HepG2 (cell line): ENCODE data around the gene GAS6. TPM values are rescaled to one million over a fixed set of nuclear protein-coding genes. Genes with fewer than 3 reads are reported as not detected.

Experiments used
- ATAC-seq: fragments of 200-7000 bp; cut with Tn5 transposase; 3 replicates; pipeline ENCODE4 v1.9.1; 2020; ENCODE audit warnings: mild to moderate bottlenecking, moderate library complexity
- BruUV-seq: library from RNA; stranded (reverse); fragments of 400-500 nt; replicated peaks from 2 replicates; lab custom pipeline; 2021; lab: Mats Ljungman, UMichigan
- CTCF ChIA-PET: fragments of 300-600 bp; formaldehyde crosslinking; extraction: SDS; loops from one replicate; lab custom pipeline; 2021; ENCODE audit warnings: low total read pairs, inconsistent platforms, low intra/inter-chr PET ratio; lab: Yijun Ruan, JAX
- POLR2A ChIA-PET: fragments of 350-600 bp; sonication (Branson Sonifier 250); formaldehyde crosslinking; loops from one replicate; lab custom pipeline; 2020; ENCODE audit warnings: antibody characterized with exemption, inconsistent platforms; lab: Yijun Ruan, JAX
- DNase-seq: peaks from one replicate; pipeline ENCODE4 v3.0.0-alpha.2; 2015; ENCODE audit warnings: low spot score
- FAIRE-seq: peaks from 3 replicates; lab custom pipeline; 2011; peaks lifted over from hg19 to GRCh38; lab: Jason Lieb, UNC
- H2AFZ ChIP-seq: one replicate; pipeline ENCODE4 v1.6.1; 2011; ENCODE audit warnings: low read length, inconsistent platforms
- H3K27ac ChIP-seq: fragments of 300-600 bp; 3 replicates; pipeline ENCODE4 v1.8.0; 2011; ENCODE audit warnings: mixed run types, mild to moderate bottlenecking, mixed read lengths, low read length, inconsistent platforms; ENCODE audit not compliant: insufficient read depth; ENCODE audit errors: extremely low read length
- H3K27me3 ChIP-seq, 2 experiments: fragments of 200-600 bp in 1 of 2; 2 replicates in 1 of 2; 3 replicates in 1 of 2; pipeline versions ENCODE4 v1.6.0 to v1.8.0; 2011; ENCODE audit warnings: low read length in 2 of 2, mild to moderate bottlenecking in 2 of 2, moderate library complexity in 2 of 2, inconsistent platforms in 1 of 2; ENCODE audit not compliant: insufficient read depth in 2 of 2, control insufficient read depth in 1 of 2
- H3K36me3 ChIP-seq, 2 experiments: fragments of 200-600 bp in 1 of 2; replicated peaks in 1 of 2; 2 replicates in 1 of 2; 3 replicates in 1 of 2; pipeline versions ENCODE4 v1.5.1 to v1.8.0; 2011; ENCODE audit warnings: low read length in 2 of 2, inconsistent platforms in 1 of 2; ENCODE audit not compliant: insufficient read depth in 2 of 2, control insufficient read depth in 1 of 2
- H3K4me1 ChIP-seq: 2 replicates; pipeline ENCODE4 v1.5.1; 2012; ENCODE audit warnings: low read length, inconsistent platforms; ENCODE audit not compliant: insufficient read depth
- H3K4me2 ChIP-seq: 2 replicates; pipeline ENCODE4 v1.6.0; 2011; ENCODE audit warnings: low read depth, low read length, inconsistent platforms
- H3K4me3 ChIP-seq, 3 experiments: fragments of 200-600 bp in 1 of 3; sonication (generic), shearing (Covaris generic) in 1 of 3; replicated peaks in 1 of 3; 2 replicates each; pipeline ENCODE4 v1.5.1; 2011 to 2016; ENCODE audit warnings: low read length in 3 of 3, inconsistent platforms in 2 of 3, low read depth in 2 of 3, mild to moderate bottlenecking in 2 of 3, control low read depth in 1 of 3, mixed read lengths in 1 of 3; ENCODE audit not compliant: insufficient read depth in 1 of 3
- H3K79me2 ChIP-seq: one replicate; pipeline ENCODE4 v1.6.1; 2011; ENCODE audit warnings: low read length, inconsistent platforms; ENCODE audit not compliant: insufficient read depth
- H3K9ac ChIP-seq: 2 replicates; pipeline ENCODE4 v1.6.0; 2011; ENCODE audit warnings: mild to moderate bottlenecking, low read depth, low read length, inconsistent platforms; ENCODE audit not compliant: insufficient read depth
- H3K9me3 ChIP-seq: 2 replicates; pipeline ENCODE4 v1.5.1; 2012; ENCODE audit warnings: mild to moderate bottlenecking, low read length
- H4K20me1 ChIP-seq: 2 replicates; pipeline ENCODE4 v1.6.0; 2011; ENCODE audit warnings: inconsistent platforms, mild to moderate bottlenecking, low read length, moderate library complexity; ENCODE audit not compliant: insufficient read depth
- AKAP8 ChIP-seq: sonication (generic); formaldehyde crosslinking; IDR thresholded peaks from 2 replicates; pipeline ENCODE4 v1.5.1; 2020; ENCODE audit warnings: mild to moderate bottlenecking, missing genetic modification reagents
- FOXA1 ChIP-seq, 2 experiments: fragments of 450-650 bp in 1 of 2; sonication (generic) in 1 of 2; formaldehyde crosslinking in 1 of 2; IDR thresholded peaks; 2 replicates each; pipeline versions ENCODE4 v1.4.0 to v1.6.1; 2016 to 2020; ENCODE audit warnings: missing genetic modification reagents in 1 of 2
- NR2F2 ChIP-seq: IDR thresholded peaks from 2 replicates; pipeline ENCODE4 v1.6.1; 2012; ENCODE audit warnings: low read depth, inconsistent platforms, borderline replicate concordance
- RFX3 ChIP-seq: IDR thresholded peaks from 2 replicates; pipeline ENCODE4 v1.6.1; 2016; ENCODE audit warnings: missing biosample characterization, missing genetic modification reagents
- SIN3B ChIP-seq: fragments of 150-350 bp; IDR thresholded peaks from 2 replicates; pipeline ENCODE4 v1.6.1; 2014; ENCODE audit warnings: low read length
- SNAPC5 ChIP-seq: sonication (generic); formaldehyde crosslinking; IDR thresholded peaks from 2 replicates; pipeline ENCODE4 v1.8.1; 2023; ENCODE audit warnings: mild to moderate bottlenecking, missing genetic modification reagents, borderline replicate concordance
- ZBTB3 ChIP-seq: sonication (generic); formaldehyde crosslinking; IDR thresholded peaks from 2 replicates; pipeline ENCODE4 v1.4.0; 2020; ENCODE audit warnings: low read depth, mild to moderate bottlenecking, moderate library complexity, missing genetic modification reagents, borderline replicate concordance
- ZEB1 ChIP-seq: IDR thresholded peaks from 2 replicates; pipeline ENCODE4 v1.6.1; 2012; ENCODE audit warnings: mild to moderate bottlenecking, low read depth, inconsistent platforms; ENCODE audit not compliant: insufficient replicate concordance
- ZNF543 ChIP-seq: sonication (generic); formaldehyde crosslinking; IDR thresholded peaks from 2 replicates; pipeline ENCODE4 v1.4.0; 2020; ENCODE audit warnings: mild to moderate bottlenecking, missing genetic modification reagents
- ZNF709 ChIP-seq: sonication (generic); formaldehyde crosslinking; IDR thresholded peaks from 2 replicates; pipeline ENCODE4 v1.5.0; 2020; ENCODE audit warnings: mild to moderate bottlenecking, missing genetic modification reagents
- WGBS: methylation state at CpG from one replicate; pipeline ENCODE4 v1.1.6; 2017; ENCODE audit warnings: low lambda C conversion rate; 5-methylcytosine and 5-hydroxymethylcytosine counted together
- in situ Hi-C: cut with HindIII; loops from 2 replicates; pipeline ENCODE4 v1.10.0; 2017; ENCODE audit warnings: low pct_unique_long_range_greater_than_20kb; ENCODE audit not compliant: extremely low pct_ligation_motif_present
- intact Hi-C: fragments of 100-400 bp; cut with micrococcal nuclease; formaldehyde crosslinking; loops from one replicate; pipeline ENCODE4 v1.10.0; 2022; ENCODE audit not compliant: unreplicated experiment
- polyA plus RNA-seq, 8 experiments: library from polyadenylated mRNA; depleted of rRNA in 3 of 8; stranded (reverse) in 7 of 8; unstranded in 1 of 8; fragments of >200 nt; fragmentation: Illumina TruSeq in 4 of 8; extraction: Trizol in 4 of 8; gene quantifications; 2 replicates each; pipeline versions ENCODE4 v1.2.1 to v1.2.3, GENCODE V29; 2011 to 2016; ENCODE audit warnings: low read depth in 4 of 8, missing spikeins in 1 of 8, mixed read lengths in 1 of 8; ENCODE audit not compliant: insufficient read depth in 1 of 8
- total RNA-seq, 5 experiments: library from RNA; depleted of rRNA; stranded (reverse); fragments of >200 nt; fragmentation: Illumina TruSeq; extraction: Trizol; gene quantifications; 2 replicates each; pipeline ENCODE4 v1.2.3, GENCODE V29; 2016; ENCODE audit warnings: low read depth in 1 of 5
- TF ChIP-seq, protein P1 (sequence below): sonication (generic); formaldehyde crosslinking; IDR thresholded peaks from 2 replicates; pipeline ENCODE4 v1.4.0; 2020; ENCODE audit warnings: missing genetic modification reagents
- TF ChIP-seq, protein P2 (sequence below): sonication (generic); formaldehyde crosslinking; IDR thresholded peaks from 2 replicates; pipeline ENCODE4 v1.8.1; 2022; ENCODE audit warnings: mild to moderate bottlenecking, missing genetic modification reagents
- TF ChIP-seq, protein P3 (sequence below): IDR thresholded peaks from 2 replicates; pipeline ENCODE4 v1.6.1; 2016; ENCODE audit warnings: low read depth, missing genetic modification reagents, missing compliant biosample characterization
- TF ChIP-seq, protein P4 (sequence below): sonication (generic); formaldehyde crosslinking; IDR thresholded peaks from 2 replicates; pipeline ENCODE4 v1.4.0; 2020; ENCODE audit warnings: missing genetic modification reagents
- TF ChIP-seq, protein P5 (sequence below): sonication (generic); formaldehyde crosslinking; conservative IDR thresholded peaks from 2 replicates; pipeline ENCODE4 v1.4.0; 2020; ENCODE audit warnings: missing genetic modification reagents

GAS6 gene
- total and polyA plus RNA-seq, 2 of the 13 experiments (the other 11 are each of a cell fraction or from before 2014, with no cell fraction given), result 0.09 to 0.24 TPM

DNA sequence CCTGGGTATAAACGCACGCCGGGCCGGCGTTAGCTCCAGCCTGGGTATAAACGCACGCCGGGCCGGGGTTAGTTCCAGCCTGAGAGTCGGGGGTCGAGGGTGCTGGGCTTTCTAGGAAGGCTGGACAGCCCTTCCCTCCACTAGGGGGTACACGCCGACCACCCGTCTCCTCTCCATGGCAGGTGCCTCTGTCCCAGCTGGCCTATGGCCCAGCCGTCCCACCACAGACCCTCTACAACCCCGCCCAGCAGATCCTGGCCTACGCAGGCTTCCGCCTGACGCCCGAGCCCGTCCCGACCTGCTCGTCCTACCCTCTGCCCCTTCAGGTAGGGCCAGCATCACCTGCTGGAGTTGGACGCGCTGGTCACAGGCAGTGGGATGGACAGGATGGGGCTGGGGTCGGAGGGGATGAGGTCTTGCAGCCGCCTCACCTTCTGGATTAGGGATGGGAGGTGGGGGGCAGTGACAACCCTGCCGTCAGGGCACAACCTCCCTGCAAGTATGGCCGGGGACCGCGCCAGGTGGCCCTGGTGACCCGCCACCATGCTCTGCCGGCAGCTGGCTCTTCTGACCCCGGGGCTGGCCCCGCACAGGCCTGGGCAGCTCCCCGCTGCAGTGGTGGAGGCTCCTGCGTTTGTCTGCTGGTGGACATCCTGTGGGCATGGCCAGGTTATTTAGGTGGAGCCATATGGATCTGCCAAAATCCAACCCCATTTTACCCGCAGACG is 59.0 kb downstream of the GAS6 start:
- no peaks in the 10 kb centered on the region for H4K20me1 ChIP-seq
- TF ChIP-seq, protein P1, sequence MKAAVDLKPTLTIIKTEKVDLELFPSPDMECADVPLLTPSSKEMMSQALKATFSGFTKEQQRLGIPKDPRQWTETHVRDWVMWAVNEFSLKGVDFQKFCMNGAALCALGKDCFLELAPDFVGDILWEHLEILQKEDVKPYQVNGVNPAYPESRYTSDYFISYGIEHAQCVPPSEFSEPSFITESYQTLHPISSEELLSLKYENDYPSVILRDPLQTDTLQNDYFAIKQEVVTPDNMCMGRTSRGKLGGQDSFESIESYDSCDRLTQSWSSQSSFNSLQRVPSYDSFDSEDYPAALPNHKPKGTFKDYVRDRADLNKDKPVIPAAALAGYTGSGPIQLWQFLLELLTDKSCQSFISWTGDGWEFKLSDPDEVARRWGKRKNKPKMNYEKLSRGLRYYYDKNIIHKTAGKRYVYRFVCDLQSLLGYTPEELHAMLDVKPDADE, result no peak
- TF ChIP-seq, protein P2, sequence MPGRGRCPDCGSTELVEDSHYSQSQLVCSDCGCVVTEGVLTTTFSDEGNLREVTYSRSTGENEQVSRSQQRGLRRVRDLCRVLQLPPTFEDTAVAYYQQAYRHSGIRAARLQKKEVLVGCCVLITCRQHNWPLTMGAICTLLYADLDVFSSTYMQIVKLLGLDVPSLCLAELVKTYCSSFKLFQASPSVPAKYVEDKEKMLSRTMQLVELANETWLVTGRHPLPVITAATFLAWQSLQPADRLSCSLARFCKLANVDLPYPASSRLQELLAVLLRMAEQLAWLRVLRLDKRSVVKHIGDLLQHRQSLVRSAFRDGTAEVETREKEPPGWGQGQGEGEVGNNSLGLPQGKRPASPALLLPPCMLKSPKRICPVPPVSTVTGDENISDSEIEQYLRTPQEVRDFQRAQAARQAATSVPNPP (CRISPR knock-in tag), result no peak
- TF ChIP-seq SNAPC5 (CRISPR knock-in tag) (no peak), ZEB1 (no peak), ZNF543 (CRISPR knock-in tag) (no peak), FOXA1 (IDR thresholded peaks at IDR 0.05) (no peak), FOXA1 (CRISPR knock-in tag; IDR thresholded peaks at IDR 0.05) (no peak), ZBTB3 (CRISPR knock-in tag) (no peak), NR2F2 (no peak), ZNF709 (CRISPR knock-in tag) (no peak), AKAP8 (CRISPR knock-in tag) (no peak), SIN3B (no peak), RFX3 (no peak)
- TF ChIP-seq, protein P3, sequence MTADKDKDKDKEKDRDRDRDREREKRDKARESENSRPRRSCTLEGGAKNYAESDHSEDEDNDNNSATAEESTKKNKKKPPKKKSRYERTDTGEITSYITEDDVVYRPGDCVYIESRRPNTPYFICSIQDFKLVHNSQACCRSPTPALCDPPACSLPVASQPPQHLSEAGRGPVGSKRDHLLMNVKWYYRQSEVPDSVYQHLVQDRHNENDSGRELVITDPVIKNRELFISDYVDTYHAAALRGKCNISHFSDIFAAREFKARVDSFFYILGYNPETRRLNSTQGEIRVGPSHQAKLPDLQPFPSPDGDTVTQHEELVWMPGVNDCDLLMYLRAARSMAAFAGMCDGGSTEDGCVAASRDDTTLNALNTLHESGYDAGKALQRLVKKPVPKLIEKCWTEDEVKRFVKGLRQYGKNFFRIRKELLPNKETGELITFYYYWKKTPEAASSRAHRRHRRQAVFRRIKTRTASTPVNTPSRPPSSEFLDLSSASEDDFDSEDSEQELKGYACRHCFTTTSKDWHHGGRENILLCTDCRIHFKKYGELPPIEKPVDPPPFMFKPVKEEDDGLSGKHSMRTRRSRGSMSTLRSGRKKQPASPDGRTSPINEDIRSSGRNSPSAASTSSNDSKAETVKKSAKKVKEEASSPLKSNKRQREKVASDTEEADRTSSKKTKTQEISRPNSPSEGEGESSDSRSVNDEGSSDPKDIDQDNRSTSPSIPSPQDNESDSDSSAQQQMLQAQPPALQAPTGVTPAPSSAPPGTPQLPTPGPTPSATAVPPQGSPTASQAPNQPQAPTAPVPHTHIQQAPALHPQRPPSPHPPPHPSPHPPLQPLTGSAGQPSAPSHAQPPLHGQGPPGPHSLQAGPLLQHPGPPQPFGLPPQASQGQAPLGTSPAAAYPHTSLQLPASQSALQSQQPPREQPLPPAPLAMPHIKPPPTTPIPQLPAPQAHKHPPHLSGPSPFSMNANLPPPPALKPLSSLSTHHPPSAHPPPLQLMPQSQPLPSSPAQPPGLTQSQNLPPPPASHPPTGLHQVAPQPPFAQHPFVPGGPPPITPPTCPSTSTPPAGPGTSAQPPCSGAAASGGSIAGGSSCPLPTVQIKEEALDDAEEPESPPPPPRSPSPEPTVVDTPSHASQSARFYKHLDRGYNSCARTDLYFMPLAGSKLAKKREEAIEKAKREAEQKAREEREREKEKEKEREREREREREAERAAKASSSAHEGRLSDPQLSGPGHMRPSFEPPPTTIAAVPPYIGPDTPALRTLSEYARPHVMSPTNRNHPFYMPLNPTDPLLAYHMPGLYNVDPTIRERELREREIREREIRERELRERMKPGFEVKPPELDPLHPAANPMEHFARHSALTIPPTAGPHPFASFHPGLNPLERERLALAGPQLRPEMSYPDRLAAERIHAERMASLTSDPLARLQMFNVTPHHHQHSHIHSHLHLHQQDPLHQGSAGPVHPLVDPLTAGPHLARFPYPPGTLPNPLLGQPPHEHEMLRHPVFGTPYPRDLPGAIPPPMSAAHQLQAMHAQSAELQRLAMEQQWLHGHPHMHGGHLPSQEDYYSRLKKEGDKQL (CRISPR knock-in tag), result no peak
- TF ChIP-seq, protein P4, sequence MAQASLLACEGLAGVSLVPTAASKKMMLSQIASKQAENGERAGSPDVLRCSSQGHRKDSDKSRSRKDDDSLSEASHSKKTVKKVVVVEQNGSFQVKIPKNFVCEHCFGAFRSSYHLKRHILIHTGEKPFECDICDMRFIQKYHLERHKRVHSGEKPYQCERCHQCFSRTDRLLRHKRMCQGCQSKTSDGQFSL (CRISPR knock-in tag), result no peak
- TF ChIP-seq, protein P5, sequence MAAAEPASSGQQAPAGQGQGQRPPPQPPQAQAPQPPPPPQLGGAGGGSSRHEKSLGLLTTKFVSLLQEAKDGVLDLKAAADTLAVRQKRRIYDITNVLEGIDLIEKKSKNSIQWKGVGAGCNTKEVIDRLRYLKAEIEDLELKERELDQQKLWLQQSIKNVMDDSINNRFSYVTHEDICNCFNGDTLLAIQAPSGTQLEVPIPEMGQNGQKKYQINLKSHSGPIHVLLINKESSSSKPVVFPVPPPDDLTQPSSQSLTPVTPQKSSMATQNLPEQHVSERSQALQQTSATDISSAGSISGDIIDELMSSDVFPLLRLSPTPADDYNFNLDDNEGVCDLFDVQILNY (CRISPR knock-in tag), result no peak
- TF ChIP-seq, all 625 proteins: peak for 0
- Histone ChIP-seq H3K4me2 (no peak overlapping the region), H3K9me3 (peaks cover 17% of the 10 kb centered on the region), H3K36me3 (no peaks in the 10 kb centered on the region), H3K79me2 (no peaks in the 10 kb centered on the region), H2AFZ (no peak overlapping the region), H3K4me1 (no peaks in the 10 kb centered on the region), H3K4me3 (no peak overlapping the region), H3K9ac (no peak overlapping the region), H3K27ac (no peak overlapping the region), H3K27me3 (peaks cover 7 to 24% of the 10 kb centered on the region in 2 experiments; a peak in 3 of 5 replicates)
- ChIA-PET POLR2A (no interaction called here), CTCF (no interaction called here)
- FAIRE-seq (no peak), DNase-seq (no peak), ATAC-seq (no peak)
- intact Hi-C loops (no loop called here), in situ Hi-C loops (no loop called here)
- BruUV-seq, result no TSS peak
- WGBS, result 68% methylated on average over 12 of the region's 39 CpGs
